ENCODE data around the gene PIK3C2A. TPM values are rescaled to one million over a fixed set of nuclear protein-coding genes. Genes with fewer than 3 reads are reported as not detected.

Gene PIK3C2A
- total and polyA plus RNA-seq, 2 donors (not counting 1 experiment from before 2014, with no cell fraction given) = 7.0 to 48.8 TPM

- Histone ChIP-seq H3K79me2 (ENCODE audit: control insufficient read depth, insufficient read depth, low read length) (peaks cover 49% of the 10 kb centered on the region), H3K27ac (ENCODE audit: low read length in 2 of 2) (peak overlapping the region; percentile 96 to 98), H3K36me3 (replicated peaks in 1 of 2; ENCODE audit: control extremely low read depth in 1 of 2, control insufficient read depth in 1 of 2, extremely low read depth in 1 of 2, insufficient read depth in 2 of 2, low read length in 1 of 2) (peaks cover 0 to 2% of the 10 kb centered on the region in 2 experiments), H3K4me3 (ENCODE audit: control extremely low read depth in 1 of 5, extremely low read depth in 1 of 5, insufficient read depth in 1 of 5, low read depth in 2 of 5, low read length in 4 of 5) (peak overlapping the region; percentile 82 to 99 (median 96)), H4K20me1 (ENCODE audit: control insufficient read depth, insufficient read depth, low read length, poor library complexity, severe bottlenecking) (no peaks in the 10 kb centered on the region), H3K27me3 (replicated peaks in 1 of 4; ENCODE audit: control extremely low read depth in 1 of 4, control insufficient read depth in 3 of 4, insufficient read depth in 4 of 4, low read length in 3 of 4) (no peaks in the 10 kb centered on the region), H3K9me3 (ENCODE audit: control extremely low read depth in 1 of 3, control insufficient read depth in 2 of 3, insufficient read depth in 1 of 3, low read length in 2 of 3) (no peaks in the 10 kb centered on the region), H3K4me2 (replicated peaks; ENCODE audit: low read depth, low read length, poor library complexity, severe bottlenecking) (peak overlapping the region; percentile 97), H3K4me1 (ENCODE audit: control insufficient read depth in 2 of 2, insufficient read depth in 2 of 2, low read length in 2 of 2) (peaks cover 22 to 29% of the 10 kb centered on the region in 2 donors), H2AFZ (ENCODE audit: insufficient read depth, low read depth, low read length, poor library complexity, severe bottlenecking) (peak overlapping the region; percentile 97), H3K9ac (ENCODE audit: low read length) (peak overlapping the region; percentile 98)
- TF ChIP-seq, protein P1, sequence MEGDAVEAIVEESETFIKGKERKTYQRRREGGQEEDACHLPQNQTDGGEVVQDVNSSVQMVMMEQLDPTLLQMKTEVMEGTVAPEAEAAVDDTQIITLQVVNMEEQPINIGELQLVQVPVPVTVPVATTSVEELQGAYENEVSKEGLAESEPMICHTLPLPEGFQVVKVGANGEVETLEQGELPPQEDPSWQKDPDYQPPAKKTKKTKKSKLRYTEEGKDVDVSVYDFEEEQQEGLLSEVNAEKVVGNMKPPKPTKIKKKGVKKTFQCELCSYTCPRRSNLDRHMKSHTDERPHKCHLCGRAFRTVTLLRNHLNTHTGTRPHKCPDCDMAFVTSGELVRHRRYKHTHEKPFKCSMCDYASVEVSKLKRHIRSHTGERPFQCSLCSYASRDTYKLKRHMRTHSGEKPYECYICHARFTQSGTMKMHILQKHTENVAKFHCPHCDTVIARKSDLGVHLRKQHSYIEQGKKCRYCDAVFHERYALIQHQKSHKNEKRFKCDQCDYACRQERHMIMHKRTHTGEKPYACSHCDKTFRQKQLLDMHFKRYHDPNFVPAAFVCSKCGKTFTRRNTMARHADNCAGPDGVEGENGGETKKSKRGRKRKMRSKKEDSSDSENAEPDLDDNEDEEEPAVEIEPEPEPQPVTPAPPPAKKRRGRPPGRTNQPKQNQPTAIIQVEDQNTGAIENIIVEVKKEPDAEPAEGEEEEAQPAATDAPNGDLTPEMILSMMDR (IDR thresholded peaks at IDR 0.05) = no peak
- TF ChIP-seq EZH2 (IDR thresholded peaks at IDR 0.05; ENCODE audit: borderline replicate concordance, insufficient read depth, low read depth, low read length, poor library complexity, severe bottlenecking) = no peak
- WGBS (ENCODE audit: insufficient coverage) = no CpG with 5 or more reads among the region's 26 CpGs
- CTCF ChIA-PET = interaction anchor here (0.8 to 0.9 kb wide), 2 partner anchors 14 to 22 kb away, joined by 3 to 5 read pairs; no protein-coding TSS in a partner anchor
- POLR2A ChIA-PET = interaction anchor here (0.6 to 1.1 kb wide), 2 partner anchors 131 to 198 kb away, joined by 3 to 4 read pairs; partner anchors contain the start of gene RPS13
- intact Hi-C loops (cut with micrococcal nuclease) = loop anchor here (1.0 to 10.0 kb wide), 5 partner anchors 131 to 1906 kb away; partner anchors contain the start of genes C11orf58, KCNJ11, RPS13 and ZDHHC13
- DNase-seq = peak; percentile 82
- Mint-ChIP-seq H3K4me3 (peak overlapping the region; percentile 98), H3K27ac (peak overlapping the region; percentile 94), H3K4me1 (peaks cover 36% of the 10 kb centered on the region), H3K9me3 (ENCODE audit: insufficient read depth) (no peaks in the 10 kb centered on the region), H3K27me3 (no peaks in the 10 kb centered on the region)
- ATAC-seq (ENCODE audit: low read depth) = peak; percentile 46
Observed at GRCh38 chr11:17208257-17208999, 642 bp upstream of the PIK3C2A start.

DNA sequence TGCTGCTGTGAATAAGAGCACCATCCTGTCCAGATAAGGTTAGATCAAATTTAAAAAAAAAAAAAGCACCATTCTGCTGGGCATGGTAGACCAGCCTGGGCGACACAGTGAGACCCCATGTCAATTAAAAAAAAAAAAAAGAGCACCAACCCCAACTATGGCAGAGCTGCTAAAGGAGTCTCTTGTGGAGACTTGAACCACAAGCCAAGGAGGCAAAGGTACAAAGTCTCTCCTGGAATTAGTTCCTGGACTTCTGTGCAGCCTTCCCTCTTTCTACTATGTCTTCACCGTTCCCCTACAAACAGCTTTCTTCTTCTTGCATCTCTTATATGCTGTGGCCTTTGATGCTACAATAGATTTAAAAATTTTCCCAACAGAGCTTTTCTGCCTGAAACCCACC lies 1.3 kb downstream of the PIK3C2A start:
- H3K4me3 Mint-ChIP-seq = peak overlapping the region; percentile 98
- no peak overlapping the region for H3K27ac Mint-ChIP-seq
- intact Hi-C loops (cut with micrococcal nuclease) = loop anchor here (10.0 kb wide), 1 partner anchor 1908 kb away; the partner anchor contains the start of gene ZDHHC13
- H3K9me3 ChIP-seq (ENCODE audit: control extremely low read depth in 1 of 3, control insufficient read depth in 2 of 3, insufficient read depth in 1 of 3, low read length in 2 of 3) = no peaks in the 10 kb centered on the region
- H3K4me1 Mint-ChIP-seq = peaks cover 40% of the 10 kb centered on the region
- ChIA-PET POLR2A (no interaction called here), CTCF (interaction anchor here (0.9 kb wide), 1 partner anchor 24 kb away, joined by 5 read pairs; no protein-coding TSS in a partner anchor)
- peak overlapping the region in 3 of 5 experiments; percentile 90 to 99 (median 96) for H3K4me3 ChIP-seq (ENCODE audit: control extremely low read depth in 1 of 5, extremely low read depth in 1 of 5, insufficient read depth in 1 of 5, low read depth in 2 of 5, low read length in 4 of 5)
- H3K9ac ChIP-seq (ENCODE audit: low read length) = peak overlapping the region; percentile 98
- peak overlapping the region; percentile 97 for H2AFZ ChIP-seq (ENCODE audit: insufficient read depth, low read depth, low read length, poor library complexity, severe bottlenecking)
- H3K4me2 ChIP-seq (replicated peaks; ENCODE audit: low read depth, low read length, poor library complexity, severe bottlenecking) = peak overlapping the region; percentile 97
- no peak for DNase-seq
- peaks cover 68% of the 10 kb centered on the region for H3K79me2 ChIP-seq (ENCODE audit: control insufficient read depth, insufficient read depth, low read length)
- H3K9me3 Mint-ChIP-seq (ENCODE audit: insufficient read depth) = no peaks in the 10 kb centered on the region
- peaks cover 0 to 2% of the 10 kb centered on the region in 2 experiments for H3K36me3 ChIP-seq (replicated peaks in 1 of 2; ENCODE audit: control extremely low read depth in 1 of 2, control insufficient read depth in 1 of 2, extremely low read depth in 1 of 2, insufficient read depth in 2 of 2, low read length in 1 of 2)
- TF ChIP-seq, protein P1 (IDR thresholded peaks at IDR 0.05) = no peak
- no peak for TF ChIP-seq EZH2 (IDR thresholded peaks at IDR 0.05; ENCODE audit: borderline replicate concordance, insufficient read depth, low read depth, low read length, poor library complexity, severe bottlenecking)
- 80% methylated on average over 2 of the region's 2 CpGs for WGBS (ENCODE audit: insufficient coverage)
- no peak overlapping the region for H3K27ac ChIP-seq (ENCODE audit: low read length in 2 of 2)
- H3K27me3 ChIP-seq (replicated peaks in 1 of 4; ENCODE audit: control extremely low read depth in 1 of 4, control insufficient read depth in 3 of 4, insufficient read depth in 4 of 4, low read length in 3 of 4) = no peaks in the 10 kb centered on the region
- no peak for ATAC-seq (ENCODE audit: low read depth)
- H4K20me1 ChIP-seq (ENCODE audit: control insufficient read depth, insufficient read depth, low read length, poor library complexity, severe bottlenecking) = peaks cover 4% of the 10 kb centered on the region
- peaks cover 22 to 28% of the 10 kb centered on the region in 2 donors for H3K4me1 ChIP-seq (ENCODE audit: control insufficient read depth in 2 of 2, insufficient read depth in 2 of 2, low read length in 2 of 2)
- H3K27me3 Mint-ChIP-seq = no peaks in the 10 kb centered on the region
